IMR-90 (cell line): ENCODE data around the gene LRP1B. TPM values are rescaled to one million over a fixed set of nuclear protein-coding genes. Genes with fewer than 3 reads are reported as not detected.

Experiments used
- ATAC-seq: fragments of 200-7000 bp; cut with Tn5 transposase; 2 replicates; pipeline ENCODE4 v1.9.1; 2020; ENCODE audit warnings: low read depth, mild to moderate bottlenecking, moderate library complexity
- BruUV-seq: library from RNA; stranded (reverse); fragments of 400-500 nt; replicated peaks from 2 replicates; lab custom pipeline; 2021; lab: Mats Ljungman, UMichigan
- CTCF ChIA-PET: fragments of 300-600 bp; formaldehyde crosslinking; extraction: SDS; loops from one replicate; lab custom pipeline; 2021; ENCODE audit warnings: antibody characterized with exemption; lab: Yijun Ruan, JAX
- POLR2A ChIA-PET: fragments of 300-600 bp; sonication (Branson Sonifier 250); formaldehyde crosslinking; loops from one replicate; lab custom pipeline; 2022; ENCODE audit warnings: antibody characterized with exemption; ENCODE audit not compliant: unreplicated experiment; lab: Charles Lee
- DNase-seq: peaks from one replicate; pipeline ENCODE4 v3.0.0; 2013
- H2AFZ ChIP-seq: replicated peaks from 2 replicates; pipeline ENCODE3; 2013; ENCODE audit warnings: low read length, mild to moderate bottlenecking; ENCODE audit not compliant: poor library complexity
- H2AK5ac ChIP-seq: 2 replicates; pipeline ENCODE4 v1.6.1; 2013; ENCODE audit warnings: low read depth, low read length, inconsistent platforms
- H2AK9ac ChIP-seq: replicated peaks from 2 replicates; pipeline ENCODE3; 2013; ENCODE audit warnings: mild to moderate bottlenecking, low read depth, low read length, moderate library complexity; ENCODE audit not compliant: poor library complexity
- H2BK120ac ChIP-seq: 2 replicates; pipeline ENCODE4 v1.6.1; 2013; ENCODE audit warnings: low read depth, low read length, inconsistent platforms
- H2BK15ac ChIP-seq: 3 replicates; pipeline ENCODE4 v1.6.1; 2013; ENCODE audit warnings: low read depth, low read length, inconsistent platforms
- H2BK20ac ChIP-seq: 2 replicates; pipeline ENCODE4 v1.6.1; 2013; ENCODE audit warnings: low read depth, mild to moderate bottlenecking, inconsistent platforms, low read length, moderate library complexity
- H2BK5ac ChIP-seq: 2 replicates; pipeline ENCODE4 v1.6.1; 2013; ENCODE audit warnings: mild to moderate bottlenecking, low read depth, low read length, inconsistent platforms; ENCODE audit not compliant: poor library complexity, severe bottlenecking
- H3K14ac ChIP-seq: replicated peaks from 2 replicates; pipeline ENCODE4 v1.6.1; 2013; ENCODE audit warnings: low read depth, low read length, inconsistent platforms
- H3K18ac ChIP-seq: 2 replicates; pipeline ENCODE4 v1.6.1; 2013; ENCODE audit warnings: low read depth, low read length, control low read depth
- H3K23ac ChIP-seq: 2 replicates; pipeline ENCODE4 v1.6.1; 2013; ENCODE audit warnings: low read depth, low read length, inconsistent platforms
- H3K27ac ChIP-seq: 2 replicates; pipeline ENCODE4 v1.5.1; 2013; ENCODE audit warnings: mild to moderate bottlenecking, control low read depth, low read length; ENCODE audit not compliant: insufficient read depth
- H3K27me3 ChIP-seq: 2 replicates; pipeline ENCODE4 v1.6.1; 2013; ENCODE audit warnings: low read length; ENCODE audit not compliant: control insufficient read depth, insufficient read depth
- H3K36me3 ChIP-seq: 2 replicates; pipeline ENCODE4 v1.6.1; 2013; ENCODE audit warnings: low read length, mixed read lengths; ENCODE audit not compliant: control insufficient read depth, insufficient read depth
- H3K4ac ChIP-seq: 2 replicates; pipeline ENCODE4 v1.6.1; 2013; ENCODE audit warnings: low read depth, low read length, inconsistent platforms
- H3K4me1 ChIP-seq: 2 replicates; pipeline ENCODE4 v1.6.1; 2013; ENCODE audit warnings: low read length, mixed read lengths; ENCODE audit not compliant: control insufficient read depth, insufficient read depth
- H3K4me2 ChIP-seq: 2 replicates; pipeline ENCODE4 v1.6.1; 2013; ENCODE audit warnings: low read depth, mild to moderate bottlenecking, control low read depth, low read length, moderate library complexity
- H3K4me3 ChIP-seq: 2 replicates; pipeline ENCODE4 v1.5.1; 2013; ENCODE audit warnings: low read depth, mild to moderate bottlenecking, control low read depth, low read length, moderate library complexity; ENCODE audit not compliant: insufficient read depth
- H3K56ac ChIP-seq: 2 replicates; pipeline ENCODE4 v1.6.1; 2013; ENCODE audit warnings: low read length, inconsistent platforms; ENCODE audit not compliant: insufficient read depth; ENCODE audit errors: extremely low read depth
- H3K79me1 ChIP-seq, 2 experiments: 2 replicates each; pipeline ENCODE4 v1.6.1; 2013; ENCODE audit warnings: low read length in 2 of 2, inconsistent platforms in 1 of 2, low read depth in 1 of 2
- H3K9ac ChIP-seq: 2 replicates; pipeline ENCODE4 v1.6.1; 2013; ENCODE audit warnings: low read depth, low read length, control low read depth
- H3K9me1 ChIP-seq: 2 replicates; pipeline ENCODE4 v1.6.1; 2013; ENCODE audit warnings: low read length, inconsistent platforms; ENCODE audit not compliant: insufficient read depth
- H3K9me3 ChIP-seq: 2 replicates; pipeline ENCODE4 v1.6.1; 2013; ENCODE audit warnings: low read length; ENCODE audit not compliant: control insufficient read depth, insufficient read depth
- H4K20me1 ChIP-seq: 2 replicates; pipeline ENCODE4 v1.6.1; 2013; ENCODE audit warnings: low read length, inconsistent platforms; ENCODE audit not compliant: insufficient read depth
- H4K5ac ChIP-seq: 2 replicates; pipeline ENCODE4 v1.6.1; 2013; ENCODE audit warnings: mild to moderate bottlenecking, low read depth, low read length, control low read depth
- H4K8ac ChIP-seq, 2 experiments: 2 replicates each; pipeline ENCODE4 v1.6.1; 2013; ENCODE audit warnings: low read depth in 2 of 2, low read length in 2 of 2, control low read depth in 1 of 2, inconsistent platforms in 1 of 2
- H4K91ac ChIP-seq: 2 replicates; pipeline ENCODE4 v1.6.1; 2013; ENCODE audit warnings: low read depth, low read length, inconsistent platforms; ENCODE audit not compliant: insufficient read depth
- BHLHE40 ChIP-seq: fragments of 150-350 bp; IDR thresholded peaks from 2 replicates; pipeline ENCODE4 v1.6.1; 2016; ENCODE audit warnings: mild to moderate bottlenecking, low read depth, low read length
- FOS ChIP-seq: fragments of 150-350 bp; IDR thresholded peaks from 2 replicates; pipeline ENCODE4 v1.6.1; 2016; ENCODE audit warnings: low read depth, low read length
- MAFK ChIP-seq: IDR thresholded peaks from 2 replicates; pipeline ENCODE4 v1.6.1; 2012; ENCODE audit warnings: low read depth, low read length, improper control_type of control experiment
- MAZ ChIP-seq: IDR thresholded peaks from 2 replicates; pipeline ENCODE4 v1.6.1; 2012; ENCODE audit warnings: low read depth, mild to moderate bottlenecking, low read length, improper control_type of control experiment, moderate library complexity, borderline replicate concordance
- MXI1 ChIP-seq: IDR thresholded peaks from 2 replicates; pipeline ENCODE4 v1.6.1; 2012; ENCODE audit warnings: low read depth, mild to moderate bottlenecking, low read length, moderate library complexity, borderline replicate concordance
- POLR2A ChIP-seq: IDR thresholded peaks from 2 replicates; pipeline ENCODE4 v1.6.1; 2012; ENCODE audit warnings: mild to moderate bottlenecking, low read depth, low read length
- RAD21 ChIP-seq: IDR thresholded peaks from 2 replicates; pipeline ENCODE4 v1.6.1; 2012; ENCODE audit warnings: low read length, improper control_type of control experiment
- RCOR1 ChIP-seq: IDR thresholded peaks from 2 replicates; pipeline ENCODE4 v1.6.1; 2012; ENCODE audit warnings: mild to moderate bottlenecking, low read length, improper control_type of control experiment; ENCODE audit not compliant: insufficient replicate concordance
- SMC3 ChIP-seq: fragments of 150-350 bp; IDR thresholded peaks from 2 replicates; pipeline ENCODE4 v1.6.1; 2016; ENCODE audit warnings: low read depth, mild to moderate bottlenecking, antibody characterized with exemption, low read length, moderate library complexity
- WGBS, 2 experiments: methylation state at CpG; one replicate each; pipeline versions ENCODE4 v1.1.5 to v1.1.7; 2013; ENCODE audit warnings: missing lambda C conversion rate in 2 of 2; ENCODE audit not compliant: insufficient read length in 1 of 2; ENCODE audit errors: extremely low coverage in 2 of 2; 5-methylcytosine and 5-hydroxymethylcytosine counted together
- dilution Hi-C: fragments of 300-500 bp; cut with HindIII; formaldehyde crosslinking; loops from one replicate; pipeline ENCODE4 v1.14.3; 2018; ENCODE audit warnings: low sequenced_read_pairs; ENCODE audit not compliant: unreplicated experiment
- in situ Hi-C: fragments of 300-500 bp; cut with MboI; formaldehyde crosslinking; loops from 3 replicates; pipeline ENCODE4 v1.14.3; 2019; ENCODE audit warnings: low sequenced_read_pairs, inconsistent platforms, mixed read lengths
- intact Hi-C: fragments of 100-400 bp; cut with micrococcal nuclease; formaldehyde crosslinking; loops from 2 replicates; pipeline ENCODE4 v1.10.0; 2022
- polyA plus RNA-seq, 3 experiments: library from polyadenylated mRNA; depleted of rRNA; stranded (reverse); fragments of >200 nt; gene quantifications; 2 replicates each; pipeline ENCODE4 v1.2.3, GENCODE V29; 2012; ENCODE audit warnings: low replicate concordance in 1 of 3
- total RNA-seq: library from RNA; depleted of rRNA; stranded (reverse); fragments of >200 nt; gene quantifications from 2 replicates; pipeline ENCODE4 v1.2.3, GENCODE V29; 2012
- TF ChIP-seq, protein P1 (sequence below): fragments of 150-350 bp; IDR thresholded peaks from 2 replicates; pipeline ENCODE4 v1.6.1; 2017; ENCODE audit warnings: mild to moderate bottlenecking, antibody characterized with exemption, low read length, low read depth
- TF ChIP-seq, protein P2 (sequence below): conservative IDR thresholded peaks from 2 replicates; pipeline ENCODE4 v1.5.1; 2012; ENCODE audit warnings: mild to moderate bottlenecking, low read depth, low read length, improper control_type of control experiment
- TF ChIP-seq, protein P3 (sequence below): fragments of 150-350 bp; IDR thresholded peaks from 2 replicates; pipeline ENCODE4 v1.6.1; 2016; ENCODE audit warnings: low read depth, mild to moderate bottlenecking, low read length, moderate library complexity, borderline replicate concordance

Gene LRP1B
- total and polyA plus RNA-seq, 2 of the 4 experiments (the other 2 are of a cell fraction): under 0.01 to 0.02 TPM

DNA sequence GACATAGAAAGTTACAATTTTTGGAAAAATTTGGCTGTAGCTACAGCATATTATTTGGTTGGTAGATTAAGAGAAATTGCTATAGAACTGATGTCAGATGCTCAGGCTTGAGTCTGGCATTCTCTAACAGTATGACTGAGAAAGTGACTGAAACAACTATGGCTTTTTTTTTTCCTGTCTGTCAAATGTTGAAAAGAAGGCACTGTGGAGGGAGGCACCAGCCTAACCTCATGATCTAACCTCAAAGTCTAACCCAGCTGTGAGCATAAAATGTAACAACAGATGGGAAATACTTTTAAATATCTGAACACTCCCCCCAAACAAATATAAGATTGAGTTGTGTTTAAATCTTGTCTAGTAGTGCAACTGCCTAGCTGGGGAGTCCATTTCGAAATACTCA is 629.1 kb downstream of the LRP1B start:
- Histone ChIP-seq H2AK5ac (no peak overlapping the region), H2BK20ac (no peak overlapping the region), H3K18ac (no peak overlapping the region; the same call in 1 of the 2 replicates), H2BK5ac (no peak overlapping the region), H3K9me1 (no peaks in the 10 kb centered on the region), H3K23ac (no peak overlapping the region), H2BK120ac (no peak overlapping the region), H2AFZ (no peak overlapping the region), H4K20me1 (no peaks in the 10 kb centered on the region), H2BK15ac (no peak overlapping the region), H2AK9ac (no peak overlapping the region), H3K36me3 (no peaks in the 10 kb centered on the region), H3K4me2 (no peak overlapping the region), H3K56ac (no peak overlapping the region), H4K91ac (no peak overlapping the region), H4K5ac (no peak overlapping the region), H3K14ac (no peak overlapping the region), H4K8ac (no peak overlapping the region), H3K27me3 (no peaks in the 10 kb centered on the region), H3K9me3 (no peaks in the 10 kb centered on the region), H3K79me1 (no peaks in the 10 kb centered on the region), H3K9ac (no peak overlapping the region), H3K27ac (no peak overlapping the region), H3K4ac (no peak overlapping the region), H3K4me1 (no peaks in the 10 kb centered on the region), H3K4me3 (no peak overlapping the region)
- ChIA-PET POLR2A (no interaction called here), CTCF (no interaction called here)
- ATAC-seq: no peak
- in situ Hi-C loops (no loop called here), dilution Hi-C loops (no loop called here), intact Hi-C loops (no loop called here)
- no TSS peak for BruUV-seq
- DNase-seq: no peak
- TF ChIP-seq RCOR1 (no peak), POLR2A (no peak), MXI1 (no peak), SMC3 (no peak), RAD21 (no peak), MAFK (no peak), MAZ (no peak), FOS (no peak), BHLHE40 (no peak)
- TF ChIP-seq, protein P1, sequence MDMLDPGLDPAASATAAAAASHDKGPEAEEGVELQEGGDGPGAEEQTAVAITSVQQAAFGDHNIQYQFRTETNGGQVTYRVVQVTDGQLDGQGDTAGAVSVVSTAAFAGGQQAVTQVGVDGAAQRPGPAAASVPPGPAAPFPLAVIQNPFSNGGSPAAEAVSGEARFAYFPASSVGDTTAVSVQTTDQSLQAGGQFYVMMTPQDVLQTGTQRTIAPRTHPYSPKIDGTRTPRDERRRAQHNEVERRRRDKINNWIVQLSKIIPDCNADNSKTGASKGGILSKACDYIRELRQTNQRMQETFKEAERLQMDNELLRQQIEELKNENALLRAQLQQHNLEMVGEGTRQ: no peak
- TF ChIP-seq, protein P2, sequence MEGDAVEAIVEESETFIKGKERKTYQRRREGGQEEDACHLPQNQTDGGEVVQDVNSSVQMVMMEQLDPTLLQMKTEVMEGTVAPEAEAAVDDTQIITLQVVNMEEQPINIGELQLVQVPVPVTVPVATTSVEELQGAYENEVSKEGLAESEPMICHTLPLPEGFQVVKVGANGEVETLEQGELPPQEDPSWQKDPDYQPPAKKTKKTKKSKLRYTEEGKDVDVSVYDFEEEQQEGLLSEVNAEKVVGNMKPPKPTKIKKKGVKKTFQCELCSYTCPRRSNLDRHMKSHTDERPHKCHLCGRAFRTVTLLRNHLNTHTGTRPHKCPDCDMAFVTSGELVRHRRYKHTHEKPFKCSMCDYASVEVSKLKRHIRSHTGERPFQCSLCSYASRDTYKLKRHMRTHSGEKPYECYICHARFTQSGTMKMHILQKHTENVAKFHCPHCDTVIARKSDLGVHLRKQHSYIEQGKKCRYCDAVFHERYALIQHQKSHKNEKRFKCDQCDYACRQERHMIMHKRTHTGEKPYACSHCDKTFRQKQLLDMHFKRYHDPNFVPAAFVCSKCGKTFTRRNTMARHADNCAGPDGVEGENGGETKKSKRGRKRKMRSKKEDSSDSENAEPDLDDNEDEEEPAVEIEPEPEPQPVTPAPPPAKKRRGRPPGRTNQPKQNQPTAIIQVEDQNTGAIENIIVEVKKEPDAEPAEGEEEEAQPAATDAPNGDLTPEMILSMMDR: no peak
- TF ChIP-seq, protein P3, sequence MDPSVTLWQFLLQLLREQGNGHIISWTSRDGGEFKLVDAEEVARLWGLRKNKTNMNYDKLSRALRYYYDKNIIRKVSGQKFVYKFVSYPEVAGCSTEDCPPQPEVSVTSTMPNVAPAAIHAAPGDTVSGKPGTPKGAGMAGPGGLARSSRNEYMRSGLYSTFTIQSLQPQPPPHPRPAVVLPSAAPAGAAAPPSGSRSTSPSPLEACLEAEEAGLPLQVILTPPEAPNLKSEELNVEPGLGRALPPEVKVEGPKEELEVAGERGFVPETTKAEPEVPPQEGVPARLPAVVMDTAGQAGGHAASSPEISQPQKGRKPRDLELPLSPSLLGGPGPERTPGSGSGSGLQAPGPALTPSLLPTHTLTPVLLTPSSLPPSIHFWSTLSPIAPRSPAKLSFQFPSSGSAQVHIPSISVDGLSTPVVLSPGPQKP: no peak
- no CpG with 5 or more reads among the region's 1 CpG for WGBS, 2 experiments
